Measurements from ENCODE around the gene RRP15.
A peak's percentile ranks its signal among the peaks of the same experiment; 100 is the strongest.

Gene RRP15

DNA sequence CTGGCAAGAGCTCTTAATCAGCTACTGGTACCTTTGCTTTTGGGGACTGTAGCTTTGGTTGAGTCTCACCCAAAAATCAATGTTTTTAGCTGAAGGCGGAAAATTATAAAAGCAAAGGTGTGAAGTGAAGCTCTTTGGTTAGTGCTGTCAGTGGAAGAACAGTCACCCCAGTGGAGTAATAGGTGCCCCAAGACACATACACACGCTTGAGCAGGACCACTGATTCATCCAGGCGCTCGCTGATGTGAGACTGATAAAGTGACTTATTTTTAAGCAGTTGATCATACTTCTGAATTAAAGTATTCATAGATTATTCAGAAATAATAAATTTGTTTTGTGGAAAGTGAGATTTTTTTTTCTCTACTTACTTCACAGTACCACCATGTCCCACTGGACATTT lies 97.2 kb downstream of the RRP15 start:
- TF ChIP-seq, protein P1, sequence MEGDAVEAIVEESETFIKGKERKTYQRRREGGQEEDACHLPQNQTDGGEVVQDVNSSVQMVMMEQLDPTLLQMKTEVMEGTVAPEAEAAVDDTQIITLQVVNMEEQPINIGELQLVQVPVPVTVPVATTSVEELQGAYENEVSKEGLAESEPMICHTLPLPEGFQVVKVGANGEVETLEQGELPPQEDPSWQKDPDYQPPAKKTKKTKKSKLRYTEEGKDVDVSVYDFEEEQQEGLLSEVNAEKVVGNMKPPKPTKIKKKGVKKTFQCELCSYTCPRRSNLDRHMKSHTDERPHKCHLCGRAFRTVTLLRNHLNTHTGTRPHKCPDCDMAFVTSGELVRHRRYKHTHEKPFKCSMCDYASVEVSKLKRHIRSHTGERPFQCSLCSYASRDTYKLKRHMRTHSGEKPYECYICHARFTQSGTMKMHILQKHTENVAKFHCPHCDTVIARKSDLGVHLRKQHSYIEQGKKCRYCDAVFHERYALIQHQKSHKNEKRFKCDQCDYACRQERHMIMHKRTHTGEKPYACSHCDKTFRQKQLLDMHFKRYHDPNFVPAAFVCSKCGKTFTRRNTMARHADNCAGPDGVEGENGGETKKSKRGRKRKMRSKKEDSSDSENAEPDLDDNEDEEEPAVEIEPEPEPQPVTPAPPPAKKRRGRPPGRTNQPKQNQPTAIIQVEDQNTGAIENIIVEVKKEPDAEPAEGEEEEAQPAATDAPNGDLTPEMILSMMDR (IDR thresholded peaks at IDR 0.05; ENCODE audit: unreplicated experiment in 3 of 3) = no peak
- peaks cover 78% of the 10 kb centered on the region for H3K4me1 Mint-ChIP-seq
- H3K27ac Mint-ChIP-seq = no peak overlapping the region
- H3K9me3 Mint-ChIP-seq = no peaks in the 10 kb centered on the region
- H3K4me3 Mint-ChIP-seq = no peak overlapping the region
- peaks cover 3% of the 10 kb centered on the region for H3K36me3 Mint-ChIP-seq (ENCODE audit: low read depth)
- H3K27me3 Mint-ChIP-seq (ENCODE audit: low read depth) = no peaks in the 10 kb centered on the region

DNA sequence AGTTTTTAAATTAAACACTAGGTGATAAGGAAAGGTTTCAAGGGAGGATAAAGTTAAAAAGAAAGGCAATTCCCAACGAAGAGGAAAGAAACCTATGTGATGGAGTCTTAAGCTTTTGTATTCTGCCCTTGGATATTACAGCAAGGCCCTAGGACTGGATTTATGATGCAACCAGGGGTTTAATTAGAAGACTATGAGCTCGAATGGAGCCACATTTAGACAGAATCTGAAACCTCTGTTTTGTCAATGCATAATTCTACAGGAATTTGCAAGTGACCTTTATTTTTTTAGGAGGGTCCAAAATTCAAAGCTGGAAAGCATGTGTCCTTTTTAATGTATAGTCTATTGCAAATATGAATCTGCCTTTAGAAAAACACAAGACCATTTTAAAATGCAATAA lies 98.0 kb downstream of the RRP15 start:
- H3K9me3 Mint-ChIP-seq = no peaks in the 10 kb centered on the region
- no peaks in the 10 kb centered on the region for H3K27me3 Mint-ChIP-seq (ENCODE audit: low read depth)
- peaks cover 3% of the 10 kb centered on the region for H3K36me3 Mint-ChIP-seq (ENCODE audit: low read depth)
- peak overlapping the region in 2 of 3 experiments; percentile 18 to 50 for H3K27ac Mint-ChIP-seq
- no peak overlapping the region for H3K4me3 Mint-ChIP-seq
- TF ChIP-seq, protein P1 (IDR thresholded peaks at IDR 0.05; ENCODE audit: unreplicated experiment in 3 of 3) = no peak
- peaks cover 78% of the 10 kb centered on the region for H3K4me1 Mint-ChIP-seq

DNA sequence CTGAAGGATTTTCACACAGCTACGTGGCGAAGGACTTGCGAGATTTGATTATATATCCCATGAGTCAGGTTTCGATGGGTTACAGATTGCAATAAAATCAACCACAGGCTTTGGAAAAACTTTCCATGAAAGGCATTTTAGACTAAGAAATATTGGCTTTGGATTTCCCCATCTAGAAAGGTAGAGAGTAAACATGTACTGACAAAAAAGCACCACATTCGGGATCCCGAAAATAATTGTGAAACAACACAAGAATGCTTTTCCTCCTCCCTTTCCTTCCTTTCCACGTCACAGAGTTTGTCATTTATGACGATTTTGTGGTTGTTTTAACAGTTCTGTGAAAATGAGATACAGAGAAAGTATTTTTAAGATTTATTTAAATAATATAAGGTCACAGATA lies 98.6 kb downstream of the RRP15 start:
- Mint-ChIP-seq H3K4me3 (no peak overlapping the region), H3K36me3 (ENCODE audit: low read depth) (peaks cover 3% of the 10 kb centered on the region), H3K9me3 (no peaks in the 10 kb centered on the region), H3K27ac (peak overlapping the region in 1 of 3 experiments; percentile 50), H3K27me3 (ENCODE audit: low read depth) (no peaks in the 10 kb centered on the region), H3K4me1 (peaks cover 78% of the 10 kb centered on the region)
- TF ChIP-seq, protein P1 (IDR thresholded peaks at IDR 0.05; ENCODE audit: unreplicated experiment in 3 of 3) = no peak

DNA sequence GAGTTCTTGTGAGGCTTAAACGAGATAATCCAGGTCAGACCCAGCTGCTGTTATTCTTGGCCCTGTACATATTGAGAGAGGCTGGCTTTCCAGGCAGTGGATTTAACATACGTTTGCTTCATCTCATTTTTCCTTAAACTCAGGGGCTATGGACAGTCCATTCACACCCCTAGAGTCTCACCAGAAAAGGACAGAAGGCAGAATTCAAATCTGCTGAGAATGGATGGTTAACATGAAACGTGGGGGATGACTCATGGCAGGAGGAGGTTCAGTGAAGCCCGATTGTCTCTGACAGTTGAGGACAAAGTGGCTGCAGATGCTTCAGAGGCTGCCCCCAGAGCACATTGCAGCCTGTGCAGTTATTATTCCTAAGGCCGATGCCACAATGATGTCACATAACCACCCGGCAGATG lies 99.5 kb downstream of the RRP15 start:
- Mint-ChIP-seq H3K27me3 (ENCODE audit: low read depth) (no peaks in the 10 kb centered on the region), H3K4me3 (peak overlapping the region in 1 of 3 experiments; percentile 7), H3K36me3 (ENCODE audit: low read depth) (no peaks in the 10 kb centered on the region), H3K9me3 (no peaks in the 10 kb centered on the region), H3K27ac (peak overlapping the region in 2 of 3 experiments; percentile 32 to 50), H3K4me1 (peaks cover 80% of the 10 kb centered on the region)
- TF ChIP-seq, protein P1 (IDR thresholded peaks at IDR 0.05; ENCODE audit: unreplicated experiment in 3 of 3) = no peak
